ENCODE results near the gene MTERF4.

The MTERF4 gene

GRCh38 chr2:241049739-241050623 lies 52.1 kb downstream of the MTERF4 start:
- peak; percentile 27 for DNase-seq

- DNase-seq, result no peak
Observed at GRCh38 chr2:241048949-241049343, 53.1 kb downstream of the MTERF4 start.

DNA sequence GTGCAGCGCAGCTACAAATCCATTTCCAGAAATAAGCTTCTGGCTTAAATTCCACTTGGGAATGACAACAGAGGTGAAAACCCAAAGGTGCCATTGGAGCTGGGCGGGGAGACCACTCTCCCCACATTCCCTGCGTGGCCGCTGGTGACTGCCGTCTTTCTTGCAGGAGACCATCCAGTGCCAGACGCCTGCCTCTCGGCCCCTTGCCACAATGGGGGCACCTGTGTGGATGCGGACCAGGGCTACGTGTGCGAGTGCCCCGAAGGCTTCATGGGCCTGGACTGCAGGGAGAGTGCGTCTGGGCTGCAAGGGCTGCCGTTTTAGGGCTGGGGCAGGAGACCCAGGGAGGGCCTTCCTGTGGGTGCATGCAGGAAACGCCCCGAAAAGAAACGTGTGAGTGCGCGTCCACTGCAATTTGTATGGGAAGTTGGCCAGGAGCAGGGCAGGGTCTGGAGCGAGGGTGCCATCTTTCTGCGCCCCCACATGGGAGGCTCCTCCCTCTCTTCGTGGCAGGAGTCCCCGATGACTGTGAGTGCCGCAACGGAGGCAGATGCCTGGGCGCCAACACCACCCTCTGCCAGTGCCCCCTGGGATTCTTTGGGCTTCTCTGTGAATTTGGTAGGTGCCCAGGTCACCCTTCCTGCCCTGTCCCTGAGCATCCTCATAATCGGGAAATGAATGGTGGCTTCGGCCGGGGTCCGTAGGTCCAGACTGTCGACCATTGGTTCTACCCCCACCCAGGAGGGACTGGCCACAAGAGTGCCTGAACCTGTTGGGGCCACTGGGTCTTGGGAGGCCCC lies 53.7 kb downstream of the MTERF4 start:
- no peak for DNase-seq

DNA sequence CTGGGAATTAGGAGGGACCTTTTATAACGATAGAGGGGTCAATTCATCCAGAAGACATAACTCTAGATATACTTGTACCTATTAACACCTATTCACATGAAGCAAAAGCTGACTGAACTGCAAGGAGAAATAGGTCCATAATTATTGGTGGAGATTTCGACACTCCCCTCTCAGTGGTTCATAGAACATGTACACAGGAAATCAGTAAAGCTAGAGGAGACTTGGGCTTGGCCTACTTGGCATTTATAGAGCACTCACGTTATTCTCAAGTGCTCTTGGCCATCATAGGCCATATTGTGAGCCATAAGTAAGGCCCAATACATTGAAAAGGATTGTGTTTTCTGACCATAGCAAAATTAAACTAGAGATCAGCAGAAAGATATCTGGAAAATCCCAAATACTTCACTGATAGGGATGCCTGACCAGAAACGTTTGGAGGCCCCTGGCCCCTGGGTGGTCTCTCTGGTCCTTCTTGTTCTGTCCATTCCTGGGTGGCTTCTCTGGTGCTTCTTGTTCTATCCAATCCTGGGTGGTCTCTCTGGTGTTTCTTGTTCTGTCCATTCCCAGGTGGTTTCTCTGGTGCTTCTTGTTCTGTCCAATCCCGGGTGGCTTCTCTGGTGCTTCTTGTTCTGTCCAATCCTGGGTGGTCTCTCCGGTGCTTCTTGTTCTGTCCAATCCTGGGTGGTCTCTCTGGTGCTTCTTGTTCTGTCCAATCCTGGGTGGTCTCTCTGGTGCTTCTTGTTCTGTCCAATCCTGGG lies 54.7 kb downstream of the MTERF4 start:
- DNase-seq, result no peak

All from fibroblast of skin of scalp (primary cell).